AG04449 (cell line): ENCODE measurements around the gene FGF7.

Experiments
- CTCF ChIA-PET: fragments of 350-600 bp; formaldehyde crosslinking; extraction: SDS; loops from one replicate; lab custom pipeline; 2021; ENCODE audit warnings: antibody characterized with exemption; lab: Yijun Ruan, JAX
- POLR2A ChIA-PET: fragments of 400-600, 350-600 bp; formaldehyde crosslinking; extraction: SDS; loops from one replicate; lab custom pipeline; 2020; ENCODE audit warnings: antibody characterized with exemption, inconsistent platforms; lab: Yijun Ruan, JAX
- DNase-seq: peaks from one replicate; pipeline ENCODE4 v3.0.0-alpha.2; 2010; ENCODE audit warnings: low read depth, low spot score
- H3K4me3 ChIP-seq: 2 replicates; pipeline ENCODE4 v1.5.1; 2011; ENCODE audit warnings: low read depth, mild to moderate bottlenecking, control low read depth, low read length
- CTCF ChIP-seq: IDR thresholded peaks from one replicate; pipeline ENCODE4 v1.5.1; 2011; ENCODE audit warnings: mild to moderate bottlenecking, moderate library complexity, low read length, control low read depth, inconsistent platforms; ENCODE audit not compliant: insufficient read depth; ENCODE audit errors: missing control alignments

Gene FGF7

GRCh38 chr15:49452595-49452994 is 29.6 kb downstream of the FGF7 start:
- DNase-seq, result no peak
- H3K4me3 ChIP-seq, result no peak overlapping the region
- no peak for TF ChIP-seq CTCF
- ChIA-PET POLR2A (no interaction called here), CTCF (interaction anchor here (1.1 kb wide), 1 partner anchor 12 kb away, joined by 3 read pairs; no protein-coding TSS in a partner anchor)

GRCh38 chr15:49456166-49456565 is 33.1 kb downstream of the FGF7 start:
- ChIA-PET CTCF (no interaction called here), POLR2A (no interaction called here)
- DNase-seq, result no peak
- TF ChIP-seq CTCF, result no peak
- H3K4me3 ChIP-seq, result no peak overlapping the region

GRCh38 chr15:49458145-49458544 is 35.1 kb downstream of the FGF7 start:
- ChIA-PET POLR2A (no interaction called here), CTCF (no interaction called here)
- TF ChIP-seq CTCF, result no peak
- DNase-seq, result no peak
- H3K4me3 ChIP-seq, result no peak overlapping the region

GRCh38 chr15:49460411-49460941 is 37.4 kb downstream of the FGF7 start:
- ChIA-PET POLR2A (no interaction called here), CTCF (no interaction called here)
- H3K4me3 ChIP-seq, result no peak overlapping the region
- no peak for TF ChIP-seq CTCF
- no peak for DNase-seq

GRCh38 chr15:49462232-49462844 is 39.3 kb downstream of the FGF7 start:
- no peak for TF ChIP-seq CTCF
- POLR2A ChIA-PET, result no interaction called here

GRCh38 chr15:49464522-49464921 is 41.5 kb downstream of the FGF7 start:
- no peak overlapping the region for H3K4me3 ChIP-seq
- POLR2A ChIA-PET, result no interaction called here
- TF ChIP-seq CTCF, result no peak
- CTCF ChIA-PET, result no interaction called here
- no peak for DNase-seq

More at GRCh38 chr15:49462232-49462844, 39.3 kb downstream of the FGF7 start:
- DNase-seq, result no peak
- CTCF ChIA-PET, result interaction anchor here (1.1 kb wide), 1 partner anchor 40 kb away, joined by 3 read pairs; the partner anchor contains the start of gene FGF7
- no peak overlapping the region for H3K4me3 ChIP-seq
